SU-DHL-6 (cell line): ENCODE data around the gene KPNA2.

Source experiments
- H2AFZ ChIP-seq: fragments of 200-600 bp; sonication (generic); 2 replicates; pipeline ENCODE4 v1.6.1; 2014; ENCODE audit warnings: low read depth, mild to moderate bottlenecking, moderate library complexity, mixed read lengths, antibody characterized with exemption, low read length; ENCODE audit not compliant: severe bottlenecking
- H3F3A ChIP-seq: fragments of 200-600 bp; shearing (Covaris generic); 2 replicates; pipeline ENCODE4 v1.6.0; 2016; ENCODE audit warnings: antibody characterized with exemption, mild to moderate bottlenecking; ENCODE audit not compliant: insufficient read depth
- H3K27ac ChIP-seq: fragments of 200-600 bp; sonication (generic); 2 replicates; pipeline ENCODE4 v1.5.1; 2016; ENCODE audit warnings: low read depth, mild to moderate bottlenecking, low read length, moderate library complexity, mixed read lengths
- H3K27me3 ChIP-seq: fragments of 200-600 bp; sonication (generic), shearing (Covaris generic); 2 replicates; pipeline ENCODE4 v1.6.0; 2014; ENCODE audit warnings: mild to moderate bottlenecking, low read length
- H3K36me3 ChIP-seq: fragments of 200-600 bp; sonication (generic); 2 replicates; pipeline ENCODE4 v1.6.1; 2014; ENCODE audit warnings: mild to moderate bottlenecking, low read length, mixed read lengths
- H3K4me2 ChIP-seq: fragments of 300-600, 200-600 bp; shearing (Covaris generic), sonication (generic); 2 replicates; pipeline ENCODE4 v1.6.0; 2014; ENCODE audit warnings: low read length, low read depth, mild to moderate bottlenecking; ENCODE audit not compliant: poor library complexity, severe bottlenecking
- H3K4me3 ChIP-seq: fragments of 200-600 bp; sonication (generic); 2 replicates; pipeline ENCODE4 v1.5.1; 2014; ENCODE audit warnings: antibody characterized with exemption, low read length, mild to moderate bottlenecking, mixed read lengths; ENCODE audit not compliant: insufficient read depth, poor library complexity, severe bottlenecking
- H3K79me2 ChIP-seq: fragments of 200-600 bp; sonication (generic); 2 replicates; pipeline ENCODE4 v1.6.1; 2014; ENCODE audit warnings: mild to moderate bottlenecking, low read length, moderate library complexity; ENCODE audit not compliant: insufficient read depth
- H3K9ac ChIP-seq: fragments of 200-600 bp; sonication (generic); 2 replicates; pipeline ENCODE4 v1.7.0; 2014; ENCODE audit warnings: mild to moderate bottlenecking, low read length
- H3K9me2 ChIP-seq: fragments of 200-600 bp; sonication (generic); replicated peaks from 2 replicates; pipeline ENCODE4 v1.6.1; 2014; ENCODE audit warnings: low read length; ENCODE audit not compliant: insufficient read depth
- H3K9me3 ChIP-seq: fragments of 200-600 bp; sonication (generic); 2 replicates; pipeline ENCODE4 v1.6.1; 2014; ENCODE audit warnings: low read length, mixed read lengths; ENCODE audit not compliant: insufficient read depth
- H4K20me1 ChIP-seq: fragments of 200-600 bp; sonication (generic); 2 replicates; pipeline ENCODE4 v1.6.1; 2014; ENCODE audit warnings: low read depth, mild to moderate bottlenecking, antibody characterized with exemption, low read length, moderate library complexity, mixed read lengths
- CTCF ChIP-seq: fragments of 200-600 bp; sonication (generic); IDR thresholded peaks from one replicate; pipeline ENCODE4 v1.5.1; 2017; ENCODE audit warnings: antibody characterized with exemption, mild to moderate bottlenecking, low read length, moderate library complexity; ENCODE audit not compliant: insufficient read depth, poor library complexity, severe bottlenecking
- EZH2phosphoT487 ChIP-seq: fragments of 200-600 bp; sonication (generic), shearing (Covaris generic); conservative IDR thresholded peaks from 2 replicates; pipeline ENCODE4 v1.6.1; 2018; ENCODE audit warnings: mild to moderate bottlenecking, antibody characterized with exemption, low read length, moderate library complexity, mixed read lengths

Gene KPNA2

GRCh38 chr17:68089881-68090280, 54.3 kb downstream of the KPNA2 start:
- Histone ChIP-seq H3K79me2 (no peaks in the 10 kb centered on the region), H3K4me3 (no peak overlapping the region), H3K9ac (no peak overlapping the region), H3K27ac (no peak overlapping the region), H3K9me2 (no peaks in the 10 kb centered on the region), H3K4me2 (no peak overlapping the region), H3K27me3 (no peaks in the 10 kb centered on the region), H4K20me1 (no peaks in the 10 kb centered on the region), H3K9me3 (no peaks in the 10 kb centered on the region), H3F3A (peaks cover 27% of the 10 kb centered on the region), H2AFZ (no peak overlapping the region), H3K36me3 (no peaks in the 10 kb centered on the region)
- TF ChIP-seq CTCF (no peak), EZH2phosphoT487 (no peak)

- no peak overlapping the region for H3K27ac ChIP-seq
- H3K36me3 ChIP-seq: no peaks in the 10 kb centered on the region
- peaks cover 3% of the 10 kb centered on the region; the same call in 1 of the 2 replicates for H3F3A ChIP-seq
- H3K9me2 ChIP-seq: no peaks in the 10 kb centered on the region
- no peaks in the 10 kb centered on the region for H4K20me1 ChIP-seq
- H2AFZ ChIP-seq: no peak overlapping the region
- H3K4me3 ChIP-seq: no peak overlapping the region
- H3K79me2 ChIP-seq: no peaks in the 10 kb centered on the region
- H3K9ac ChIP-seq: no peak overlapping the region
- TF ChIP-seq CTCF (no peak), EZH2phosphoT487 (no peak)
- no peaks in the 10 kb centered on the region for H3K27me3 ChIP-seq
- H3K4me2 ChIP-seq: no peak overlapping the region
- H3K9me3 ChIP-seq: no peaks in the 10 kb centered on the region
These were observed 59.0 kb downstream of the KPNA2 start for GRCh38 chr17:68094481-68095078.

GRCh38 chr17:68095205-68095811, 59.8 kb downstream of the KPNA2 start:
- Histone ChIP-seq H3F3A (peaks cover 3% of the 10 kb centered on the region; the same call in 1 of the 2 replicates), H3K27ac (no peak overlapping the region), H3K4me3 (no peak overlapping the region), H3K4me2 (no peak overlapping the region), H3K79me2 (no peaks in the 10 kb centered on the region), H2AFZ (no peak overlapping the region), H3K9me3 (no peaks in the 10 kb centered on the region), H3K9ac (no peak overlapping the region), H3K36me3 (no peaks in the 10 kb centered on the region), H3K27me3 (no peaks in the 10 kb centered on the region), H3K9me2 (no peaks in the 10 kb centered on the region), H4K20me1 (no peaks in the 10 kb centered on the region)
- TF ChIP-seq CTCF: no peak
- no peak for TF ChIP-seq EZH2phosphoT487
